ENCODE results near the gene DUSP2.

DUSP2 gene

DNA sequence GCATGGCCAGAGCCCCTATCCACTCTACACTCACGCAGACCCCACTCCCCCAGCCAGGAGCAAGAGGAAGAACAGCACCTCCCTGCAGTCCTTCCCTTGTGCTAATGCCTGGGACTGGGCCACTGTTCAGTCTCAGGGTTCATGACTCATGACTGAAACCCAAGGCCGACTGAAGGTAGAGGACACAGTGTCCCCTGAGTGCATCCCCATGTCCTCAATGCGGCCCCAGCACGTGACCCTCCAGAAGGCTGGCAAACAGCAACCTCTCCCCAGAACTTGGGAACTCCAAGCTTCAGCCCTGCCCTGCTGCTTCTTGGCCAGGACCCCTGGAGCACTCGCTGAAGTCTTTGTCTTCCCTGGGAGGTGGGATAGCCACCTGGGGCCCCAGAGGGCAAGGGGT is 22.8 kb downstream of the DUSP2 start:
- no peak overlapping the region for H3K4me3 ChIP-seq (ENCODE audit: low read depth, low read length)
- TF ChIP-seq CTCF (IDR thresholded peaks at IDR 0.05; ENCODE audit: control insufficient read depth, extremely low read depth, insufficient read depth): no peak
- DNase-seq (ENCODE audit: low read depth): no peak

- TF ChIP-seq CTCF (IDR thresholded peaks at IDR 0.05; ENCODE audit: control insufficient read depth, extremely low read depth, insufficient read depth): no peak
- no peak overlapping the region for H3K4me3 ChIP-seq (ENCODE audit: low read depth, low read length)
- DNase-seq (ENCODE audit: low read depth): no peak
Measured at GRCh38 chr2:96121414-96121813, 23.8 kb downstream of the DUSP2 start.

DNA sequence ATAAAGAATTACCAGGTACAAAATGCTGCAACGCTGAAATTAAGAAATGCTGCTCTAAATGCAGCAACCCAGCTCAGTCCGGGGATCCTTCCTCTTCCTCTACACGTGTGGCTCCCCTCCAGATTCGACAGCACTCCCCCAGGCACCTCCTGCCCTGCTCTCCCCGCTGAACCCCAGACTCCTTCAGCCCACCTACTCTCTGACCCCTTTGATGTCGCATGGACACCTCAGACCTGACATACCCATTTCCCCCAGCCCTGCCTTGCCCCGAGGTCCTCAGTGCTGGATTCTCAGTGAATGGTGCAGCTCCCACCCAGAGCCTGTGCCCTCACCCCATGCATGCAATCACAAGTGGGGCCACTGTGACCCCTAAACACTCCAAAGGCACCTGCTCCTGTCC is 24.2 kb downstream of the DUSP2 start:
- H3K4me3 ChIP-seq (ENCODE audit: low read depth, low read length): no peak overlapping the region
- DNase-seq (ENCODE audit: low read depth): no peak
- TF ChIP-seq CTCF (IDR thresholded peaks at IDR 0.05; ENCODE audit: control insufficient read depth, extremely low read depth, insufficient read depth): no peak

DNA sequence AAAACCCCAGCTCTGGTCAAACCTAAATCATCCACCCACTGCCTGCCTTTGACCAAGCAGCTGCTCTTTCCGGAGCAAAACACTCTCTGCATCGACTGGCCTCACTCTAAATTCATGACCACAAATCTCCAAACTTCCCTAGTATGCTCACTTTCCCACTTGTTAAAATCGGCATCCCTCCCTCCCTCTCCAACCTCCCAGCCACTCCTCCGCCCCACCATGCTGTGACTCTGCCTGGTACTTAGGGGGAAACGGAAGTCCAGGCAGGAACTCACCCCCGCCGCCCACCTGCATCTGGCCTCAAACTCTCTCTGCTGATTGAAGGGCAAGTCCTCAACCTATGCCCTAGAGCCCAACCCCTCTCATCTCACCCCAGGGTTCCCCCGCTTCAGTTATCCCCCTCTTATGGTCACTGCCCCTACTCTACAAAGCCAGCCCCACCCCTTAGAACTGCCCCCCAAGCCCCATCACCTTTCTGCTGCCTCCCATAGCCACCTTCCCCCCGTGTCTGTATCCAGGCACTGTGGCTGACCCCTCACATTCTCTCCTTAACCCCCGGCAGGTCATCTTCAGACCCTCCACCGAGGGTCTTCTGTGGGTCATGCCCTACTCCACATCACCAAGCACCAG is 25.0 kb downstream of the DUSP2 start:
- TF ChIP-seq CTCF (IDR thresholded peaks at IDR 0.05; ENCODE audit: control insufficient read depth, extremely low read depth, insufficient read depth): no peak

GRCh38 chr2:96119389-96119751 is 25.9 kb downstream of the DUSP2 start:
- TF ChIP-seq CTCF (IDR thresholded peaks at IDR 0.05; ENCODE audit: control insufficient read depth, extremely low read depth, insufficient read depth): no peak
- no peak for DNase-seq (ENCODE audit: low read depth)
- H3K4me3 ChIP-seq (ENCODE audit: low read depth, low read length): no peak overlapping the region

More for the DNA sequence above, 25.0 kb downstream of the DUSP2 start:
- H3K4me3 ChIP-seq (ENCODE audit: low read depth, low read length): no peak overlapping the region
- no peak for DNase-seq (ENCODE audit: low read depth)

DNA sequence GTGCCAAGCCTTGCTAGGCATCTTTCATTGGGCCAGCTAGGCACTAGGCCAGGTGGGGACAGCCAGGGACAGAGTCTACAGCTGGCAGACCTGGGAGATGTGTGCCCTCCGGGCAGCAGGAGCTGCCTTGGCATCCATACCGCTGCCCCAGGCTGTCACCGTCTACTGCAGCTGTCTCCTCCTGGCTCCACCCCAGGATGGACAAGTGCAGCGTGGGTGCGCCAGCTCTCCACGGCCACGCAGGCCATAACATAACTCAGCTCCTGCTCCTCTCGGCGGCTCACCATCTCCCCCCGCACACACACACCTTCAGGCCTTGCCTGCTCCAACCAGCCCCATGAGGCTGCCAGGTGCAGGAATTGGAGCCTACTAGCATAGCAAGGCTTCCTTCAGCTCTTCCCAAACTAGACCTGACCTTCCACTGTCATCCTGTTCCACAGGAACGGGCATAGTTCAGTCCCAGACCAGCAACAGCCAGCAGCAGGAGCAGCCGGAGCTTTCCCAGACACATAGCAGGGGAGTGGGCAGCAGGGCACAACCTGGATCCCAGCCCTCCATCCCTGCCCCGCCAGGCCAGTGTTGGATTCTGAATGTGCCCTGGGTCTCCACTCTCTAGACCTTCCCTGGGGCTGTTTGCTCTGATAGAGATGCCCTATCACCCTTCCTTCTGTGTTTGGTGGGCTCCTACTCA is 26.4 kb downstream of the DUSP2 start:
- DNase-seq (ENCODE audit: low read depth): no peak
- H3K4me3 ChIP-seq (ENCODE audit: low read depth, low read length): no peak overlapping the region
- TF ChIP-seq CTCF (IDR thresholded peaks at IDR 0.05; ENCODE audit: control insufficient read depth, extremely low read depth, insufficient read depth): no peak
